Stimulated activated CD8-positive, alpha-beta memory T cell treated with anti-CD3 and anti-CD28 coated beads, Interleukin-2, amount 100 ng/mL, for 48 hours (primary cell): ENCODE measurements around the gene ARHGEF17.

Source experiments
- DNase-seq, 2 donors: peaks; one replicate each; pipeline ENCODE4 v3.0.0-alpha.2; 2020; ENCODE audit warnings: low read depth in 2 of 2

ARHGEF17 gene

GRCh38 chr11:73356979-73357860 is 49.1 kb downstream of the ARHGEF17 start:
- DNase-seq: no peak

DNA sequence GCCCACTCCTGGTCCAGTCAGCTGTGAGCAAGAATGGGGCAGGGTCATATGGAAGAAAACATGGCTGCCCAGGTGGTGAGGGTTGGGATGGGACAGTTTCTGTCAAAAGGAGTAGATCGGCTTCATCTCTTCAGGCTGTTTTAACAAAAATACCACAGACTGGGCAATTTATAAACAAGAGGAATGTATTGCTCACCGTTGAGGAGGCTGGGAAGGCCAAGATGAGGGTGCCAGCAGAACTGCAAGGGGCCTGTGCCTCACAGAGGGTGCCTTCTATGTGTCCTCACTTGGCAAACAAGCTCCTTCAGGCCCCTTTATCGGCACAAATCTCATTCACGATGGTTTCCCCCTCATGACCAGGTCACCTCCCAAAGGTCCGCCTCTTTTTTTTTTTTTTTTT is 50.0 kb downstream of the ARHGEF17 start:
- no peak for DNase-seq

GRCh38 chr11:73359341-73359740 is 51.3 kb downstream of the ARHGEF17 start:
- no peak for DNase-seq

DNA sequence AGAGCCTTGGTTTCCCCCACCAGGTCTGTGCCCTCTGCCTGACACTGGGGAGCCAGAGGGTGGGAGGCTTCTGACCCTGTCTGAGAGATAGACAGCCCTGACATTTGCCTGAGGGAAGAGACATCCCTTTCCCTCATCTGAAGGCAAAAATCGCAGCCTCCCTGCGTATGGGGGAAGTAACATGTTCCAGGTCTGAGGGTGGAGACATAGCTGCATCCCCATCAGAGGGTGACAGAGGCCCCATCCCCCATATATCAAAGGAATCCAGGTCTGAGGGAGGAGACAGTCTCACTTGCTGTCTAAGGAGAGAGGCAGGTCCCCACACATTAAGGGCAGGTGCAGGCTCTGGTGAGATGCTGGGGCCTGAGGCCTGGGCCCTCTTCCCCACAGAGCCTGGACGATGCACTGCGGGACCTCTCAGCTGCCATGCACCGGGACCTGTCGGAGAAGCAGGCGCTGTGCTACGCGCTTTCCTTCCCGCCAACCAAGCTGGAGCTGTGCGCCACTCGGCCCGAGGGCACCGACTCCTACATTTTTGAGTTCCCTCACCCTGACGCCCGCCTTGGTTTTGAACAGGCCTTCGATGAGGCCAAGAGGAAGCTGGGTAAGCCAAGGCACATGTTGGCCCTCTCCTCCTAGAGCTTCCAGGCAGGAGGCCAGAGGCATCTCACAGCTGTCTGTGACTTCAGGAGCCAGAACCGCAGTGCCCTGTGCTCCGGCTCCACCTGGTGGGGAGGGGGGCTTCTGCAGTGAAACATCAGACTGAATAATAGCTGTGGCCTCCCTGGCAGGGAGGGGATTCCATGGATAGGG is 52.1 kb downstream of the ARHGEF17 start:
- DNase-seq: peak in 1 of 2 donors; percentile 20

DNA sequence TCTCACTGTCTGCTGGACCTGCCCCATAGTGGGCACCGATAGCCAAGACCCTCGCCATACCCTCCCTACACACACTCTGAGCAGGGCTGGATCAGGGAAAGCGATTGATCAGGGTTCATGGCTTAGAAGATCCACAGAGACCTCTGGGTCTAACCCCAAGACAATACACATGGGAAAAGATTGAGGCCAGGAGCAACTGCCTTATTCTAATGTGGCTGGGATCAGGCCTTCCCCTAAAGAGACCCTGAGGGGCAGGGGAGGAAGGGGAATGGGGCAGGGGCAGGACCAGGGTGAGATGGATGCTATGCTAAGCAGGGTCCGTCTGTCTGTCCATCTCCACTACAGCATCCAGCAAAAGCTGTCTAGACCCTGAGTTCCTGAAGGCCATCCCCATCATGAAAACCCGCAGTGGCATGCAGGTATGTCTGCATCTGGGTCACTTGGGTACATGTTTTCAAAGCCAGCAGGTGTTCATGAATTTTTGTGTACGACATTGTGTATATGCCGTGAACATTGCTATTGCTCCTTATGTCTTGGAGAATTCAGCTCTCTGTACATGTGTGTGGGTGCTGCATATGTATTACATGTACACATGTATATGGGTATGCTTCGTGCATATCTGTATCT is 52.8 kb downstream of the ARHGEF17 start:
- no peak for DNase-seq

- DNase-seq: no peak
Measured at GRCh38 chr11:73361953-73362776, 54.1 kb downstream of the ARHGEF17 start.

GRCh38 chr11:73363147-73363546 is 55.1 kb downstream of the ARHGEF17 start:
- DNase-seq: no peak

DNA sequence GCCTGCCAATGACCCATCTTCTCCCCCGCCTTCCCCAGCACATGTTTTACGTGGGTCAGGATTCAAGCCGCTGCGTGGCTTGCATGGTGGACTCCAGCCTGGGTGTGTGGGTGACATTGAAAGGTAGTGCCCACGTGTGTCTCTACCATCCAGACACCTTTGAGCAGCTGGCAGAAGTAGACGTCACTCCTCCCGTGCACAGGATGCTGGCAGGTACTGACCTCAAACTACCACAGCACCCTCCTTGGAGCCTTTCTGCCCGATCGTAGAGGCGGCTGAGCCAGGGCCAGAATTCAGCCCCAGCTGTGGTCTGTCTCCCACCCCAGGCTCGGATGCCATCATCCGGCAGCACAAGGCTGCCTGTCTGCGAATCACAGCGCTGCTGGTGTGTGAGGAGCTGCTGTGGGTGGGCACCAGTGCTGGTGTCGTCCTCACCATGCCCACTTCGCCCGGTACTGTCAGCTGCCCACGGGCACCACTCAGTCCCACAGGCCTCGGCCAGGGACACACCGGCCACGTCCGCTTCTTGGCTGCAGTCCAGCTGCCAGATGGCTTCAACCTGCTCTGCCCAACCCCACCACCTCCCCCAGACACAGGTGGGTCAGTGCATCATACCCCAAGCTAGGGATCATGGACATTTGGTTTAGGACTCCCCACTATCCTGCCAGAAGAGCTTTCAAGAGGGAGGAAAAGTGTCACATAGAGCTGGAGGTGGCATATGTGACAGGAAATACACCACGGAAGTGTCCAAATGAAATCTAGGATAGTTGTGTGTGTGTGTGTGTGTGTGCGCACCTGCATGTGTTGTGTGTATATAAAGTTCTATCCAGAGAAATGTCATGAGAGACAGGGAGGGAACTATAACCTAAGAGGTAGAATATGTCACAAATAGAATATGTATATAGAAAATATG is 57.5 kb downstream of the ARHGEF17 start:
- DNase-seq: no peak

- DNase-seq: no peak
Measured at GRCh38 chr11:73366265-73366610, 58.2 kb downstream of the ARHGEF17 start.

GRCh38 chr11:73366953-73367352 is 58.9 kb downstream of the ARHGEF17 start:
- no peak for DNase-seq

GRCh38 chr11:73367482-73368024 is 59.5 kb downstream of the ARHGEF17 start:
- no peak for DNase-seq

DNA sequence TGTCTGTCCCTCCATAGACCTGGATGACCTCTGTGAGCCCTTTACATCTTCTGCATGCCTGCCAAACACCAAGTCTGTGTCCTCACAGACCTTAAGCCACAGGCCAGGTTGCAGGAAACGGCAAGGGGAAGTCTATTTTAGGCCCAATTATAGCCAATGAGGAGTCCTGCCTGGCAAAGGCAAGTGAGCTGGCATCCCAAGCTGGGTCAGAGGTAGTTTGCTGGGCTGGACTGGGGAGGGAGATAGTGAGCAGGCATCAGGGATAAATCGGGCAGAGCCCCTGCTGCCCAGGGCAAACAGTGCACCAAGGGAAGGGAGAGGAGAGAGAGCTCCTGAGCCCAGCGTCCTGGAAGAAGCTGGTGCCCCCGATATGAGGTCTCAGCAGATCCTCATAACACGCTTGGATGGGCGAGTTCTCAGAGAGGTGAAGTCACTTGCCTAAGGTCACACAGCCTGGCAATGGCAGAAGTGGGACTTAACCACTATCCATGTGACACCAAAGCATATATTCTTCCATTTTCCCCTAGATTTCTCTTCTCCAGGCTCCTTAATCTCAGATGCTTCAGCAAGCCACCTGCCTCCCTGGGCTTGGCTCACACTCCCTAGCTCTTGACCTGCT is 64.4 kb downstream of the ARHGEF17 start:
- DNase-seq: no peak

GRCh38 chr11:73374151-73374550 is 66.1 kb downstream of the ARHGEF17 start:
- no peak for DNase-seq

DNA sequence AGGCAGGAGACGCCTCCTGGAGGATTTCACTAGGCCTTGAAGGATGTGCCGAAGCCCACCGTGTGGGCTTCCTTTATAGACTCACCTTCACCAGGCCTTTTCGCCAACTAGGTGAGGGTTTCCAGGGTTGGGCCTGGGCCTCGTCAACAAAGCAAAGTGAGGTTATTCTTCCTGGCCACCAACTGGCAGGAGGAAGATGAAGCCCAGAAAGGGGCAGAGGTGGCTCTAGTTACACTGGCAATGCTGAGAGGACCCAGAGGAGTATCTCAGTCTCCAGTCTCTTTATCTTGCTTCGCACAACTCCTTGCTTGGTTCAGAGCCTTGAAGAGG is 67.7 kb downstream of the ARHGEF17 start:
- DNase-seq: no peak

DNA sequence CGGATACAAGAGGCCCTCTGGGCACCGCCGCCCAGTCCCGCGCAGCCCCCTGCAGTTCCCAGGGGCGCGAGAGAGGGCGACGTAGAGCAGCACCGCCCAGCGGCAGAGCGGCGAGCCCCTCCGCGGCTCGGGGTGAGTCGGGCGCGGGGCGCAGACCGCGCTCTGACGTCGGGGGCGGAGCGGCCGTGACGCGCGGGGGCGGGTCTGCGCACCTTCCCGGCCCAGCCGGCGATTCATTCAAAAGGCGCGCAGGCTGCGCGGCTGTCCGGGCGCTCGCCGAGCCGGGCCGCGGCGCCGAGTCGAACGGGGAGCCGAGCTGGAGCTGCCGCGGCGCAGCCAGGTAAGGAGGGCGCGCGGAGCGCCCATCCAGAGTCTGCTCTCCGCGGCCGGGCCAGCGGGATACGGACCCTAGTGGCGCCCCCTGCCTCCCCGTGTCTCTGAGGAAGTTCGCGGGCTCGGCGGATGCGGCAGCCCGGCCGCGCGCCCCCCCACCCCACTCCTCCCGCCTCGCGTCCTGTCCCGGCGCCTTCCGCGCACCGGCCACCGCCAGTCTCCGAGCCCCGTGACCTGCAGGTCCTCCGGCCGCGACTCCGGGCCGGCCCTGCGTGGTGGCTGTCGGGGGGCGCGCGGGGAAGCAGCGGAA is 68.2 kb downstream of the ARHGEF17 start, which contains the start of gene RELT:
Gene RELT (plus strand): TSS at position 240 of the 643 bp plus-strand sequence. CDS start 12,738 bp downstream, outside the sequence.
- DNase-seq: peak; percentile 86 to 92

- DNase-seq: peak; percentile 28 to 38
Measured at GRCh38 chr11:73376803-73377629, 68.9 kb downstream of the ARHGEF17 start.

- no peak for DNase-seq
Measured at GRCh38 chr11:73379189-73379880, 71.3 kb downstream of the ARHGEF17 start.

GRCh38 chr11:73380331-73380730 is 72.3 kb downstream of the ARHGEF17 start:
- no peak for DNase-seq
